Fibroblast of skin of abdomen (primary cell): Measurements from ENCODE around the gene PLCG2.
"Not testable (repeated sequence)": the region's sequence is repeated elsewhere in the genome, so short reads cannot be mapped to it uniquely, and the experiment has no call there.

Experiments
- DNase-seq: peaks from one replicate; pipeline ENCODE4 v3.0.0-alpha.2; 2013

Gene PLCG2

GRCh38 chr16:81790830-81791435 lies 11.8 kb downstream of the PLCG2 start:
- DNase-seq: no peak

- DNase-seq: no peak
Measured at GRCh38 chr16:81792828-81793227, 13.7 kb downstream of the PLCG2 start.

- no peak for DNase-seq
Measured at GRCh38 chr16:81795193-81795592, 16.1 kb downstream of the PLCG2 start.

- no peak for DNase-seq
Measured at GRCh38 chr16:81796035-81796434, 16.9 kb downstream of the PLCG2 start.

GRCh38 chr16:81796583-81797346 lies 17.7 kb downstream of the PLCG2 start:
- DNase-seq: no peak

- DNase-seq: no peak
Measured at GRCh38 chr16:81797443-81797842, 18.4 kb downstream of the PLCG2 start.

- no peak for DNase-seq
Measured at GRCh38 chr16:81798311-81799137, 19.4 kb downstream of the PLCG2 start.

- DNase-seq: no peak
Measured at GRCh38 chr16:81799138-81799504, 20.0 kb downstream of the PLCG2 start.

GRCh38 chr16:81801724-81802123 lies 22.6 kb downstream of the PLCG2 start:
- DNase-seq: not testable (repeated sequence)

GRCh38 chr16:81803332-81803731 lies 24.2 kb downstream of the PLCG2 start:
- no peak for DNase-seq

- no peak for DNase-seq
Measured at GRCh38 chr16:81804134-81804610, 25.1 kb downstream of the PLCG2 start.

GRCh38 chr16:81806696-81807095 lies 27.6 kb downstream of the PLCG2 start:
- DNase-seq: no peak

GRCh38 chr16:81807767-81808358 lies 28.8 kb downstream of the PLCG2 start:
- DNase-seq: no peak

- DNase-seq: no peak
Measured at GRCh38 chr16:81808933-81809480, 29.9 kb downstream of the PLCG2 start.

GRCh38 chr16:81809567-81809966 lies 30.5 kb downstream of the PLCG2 start:
- no peak for DNase-seq

GRCh38 chr16:81810361-81810760 lies 31.3 kb downstream of the PLCG2 start:
- no peak for DNase-seq

GRCh38 chr16:81810894-81811538 lies 31.9 kb downstream of the PLCG2 start:
- DNase-seq: no peak

GRCh38 chr16:81813648-81814047 lies 34.6 kb downstream of the PLCG2 start:
- DNase-seq: no peak

GRCh38 chr16:81814751-81815428 lies 35.8 kb downstream of the PLCG2 start:
- no peak for DNase-seq

- DNase-seq: no peak
Measured at GRCh38 chr16:81815429-81815766, 36.3 kb downstream of the PLCG2 start.

GRCh38 chr16:81816351-81816750 lies 37.3 kb downstream of the PLCG2 start:
- no peak for DNase-seq

GRCh38 chr16:81816793-81817210 lies 37.7 kb downstream of the PLCG2 start:
- DNase-seq: no peak
